ENCODE results near the gene GARIN1A.
"Not testable (repeated sequence)": the region's sequence is repeated elsewhere in the genome, so short reads cannot be mapped to it uniquely, and the experiment has no call there.

Gene GARIN1A

GRCh38 chr7:128660596-128660995 is 11.5 kb upstream of the GARIN1A start:
- H3K27ac ChIP-seq (ENCODE audit: low read depth, low read length) = no peak overlapping the region
- no peak overlapping the region for H3K4me3 ChIP-seq (ENCODE audit: low read depth, low read length)
- peaks cover 8% of the 10 kb centered on the region for H3K4me1 ChIP-seq (ENCODE audit: control insufficient read depth, insufficient read depth, low read length, unreplicated experiment)
- H3K27me3 ChIP-seq (ENCODE audit: insufficient read depth, low read length) = no peaks in the 10 kb centered on the region
- no peaks in the 10 kb centered on the region for H3K79me2 ChIP-seq (ENCODE audit: control insufficient read depth, insufficient read depth, low read length, unreplicated experiment)
- peaks cover 17% of the 10 kb centered on the region for H3K36me3 ChIP-seq (ENCODE audit: insufficient read depth, low read length)
- no peak overlapping the region for H2AFZ ChIP-seq (ENCODE audit: low read length, unreplicated experiment)

DNA sequence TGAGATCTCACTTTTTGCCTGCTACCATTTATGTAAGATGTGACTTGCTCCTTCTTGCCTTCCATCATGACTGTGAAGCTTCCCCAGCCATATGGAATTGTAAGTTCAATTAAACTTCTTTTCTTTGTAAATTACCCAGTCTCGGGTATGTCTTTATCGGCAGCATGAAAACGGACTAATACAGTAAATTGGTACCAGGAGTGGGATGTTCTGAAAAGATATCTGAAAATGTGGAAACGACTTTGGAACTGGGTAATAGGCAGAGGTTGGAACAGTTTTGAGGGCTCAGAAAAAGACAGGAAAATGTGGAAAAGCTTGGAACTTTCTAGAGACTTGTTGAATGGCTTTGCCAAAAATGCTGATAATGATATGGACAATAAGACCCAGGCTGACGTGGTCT is 10.6 kb upstream of the GARIN1A start:
- Histone ChIP-seq H3K4me3 (ENCODE audit: low read depth, low read length) (no peak overlapping the region), H3K4me1 (ENCODE audit: control insufficient read depth, insufficient read depth, low read length, unreplicated experiment) (peaks cover 8% of the 10 kb centered on the region), H3K79me2 (ENCODE audit: control insufficient read depth, insufficient read depth, low read length, unreplicated experiment) (no peaks in the 10 kb centered on the region), H3K27ac (ENCODE audit: low read depth, low read length) (no peak overlapping the region), H3K27me3 (ENCODE audit: insufficient read depth, low read length) (no peaks in the 10 kb centered on the region), H2AFZ (ENCODE audit: low read length, unreplicated experiment) (no peak overlapping the region), H3K36me3 (ENCODE audit: insufficient read depth, low read length) (peaks cover 17% of the 10 kb centered on the region)

DNA sequence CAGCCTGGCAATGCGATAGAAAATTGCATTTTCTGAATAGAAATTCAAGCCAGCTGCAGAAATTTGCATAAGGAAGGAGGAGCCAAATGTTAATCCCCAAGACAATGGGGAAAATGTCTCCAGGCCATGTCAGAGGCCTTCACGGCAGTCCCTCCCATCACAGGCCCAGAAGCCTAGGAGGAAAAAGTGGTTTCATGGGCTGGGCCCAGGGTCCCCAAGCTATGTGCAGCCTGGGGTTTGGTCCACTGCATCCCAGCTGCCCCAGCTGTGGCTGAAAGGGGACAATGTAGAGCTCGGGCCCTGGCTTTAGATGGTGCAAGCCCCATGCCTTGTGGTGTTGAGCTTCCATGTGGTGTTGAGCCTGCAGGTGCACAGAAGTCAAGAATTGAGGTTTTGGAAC is 10.0 kb upstream of the GARIN1A start:
- no peak overlapping the region for H2AFZ ChIP-seq (ENCODE audit: low read length, unreplicated experiment)
- no peaks in the 10 kb centered on the region for H3K27me3 ChIP-seq (ENCODE audit: insufficient read depth, low read length)
- no peaks in the 10 kb centered on the region for H3K79me2 ChIP-seq (ENCODE audit: control insufficient read depth, insufficient read depth, low read length, unreplicated experiment)
- H3K27ac ChIP-seq (ENCODE audit: low read depth, low read length) = no peak overlapping the region
- no peak overlapping the region for H3K4me3 ChIP-seq (ENCODE audit: low read depth, low read length)
- peaks cover 8% of the 10 kb centered on the region for H3K4me1 ChIP-seq (ENCODE audit: control insufficient read depth, insufficient read depth, low read length, unreplicated experiment)
- H3K36me3 ChIP-seq (ENCODE audit: insufficient read depth, low read length) = peaks cover 17% of the 10 kb centered on the region

DNA sequence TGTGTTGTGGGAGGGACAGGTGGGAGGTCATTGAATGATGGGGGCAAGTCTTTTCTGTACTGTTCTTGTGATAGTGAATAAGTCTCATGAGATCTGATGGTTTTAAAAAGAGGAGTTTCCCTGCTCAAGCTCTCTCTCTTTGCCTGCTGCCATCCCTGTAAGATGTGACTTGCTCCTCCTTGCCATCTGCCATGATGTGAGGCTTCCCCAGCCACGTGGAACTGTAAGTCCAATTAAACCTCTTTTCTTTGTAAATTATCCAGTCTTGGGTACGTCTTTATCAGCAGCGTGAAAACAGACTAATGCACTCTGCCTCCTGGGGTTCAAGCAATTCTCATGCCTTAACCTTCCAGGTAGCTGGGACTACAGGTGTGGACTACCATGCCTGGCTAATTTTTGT is 8.9 kb upstream of the GARIN1A start:
- not testable (repeated sequence) for H3K79me2 ChIP-seq (ENCODE audit: control insufficient read depth, insufficient read depth, low read length, unreplicated experiment); H2AFZ ChIP-seq (ENCODE audit: low read length, unreplicated experiment); H3K27me3 ChIP-seq (ENCODE audit: insufficient read depth, low read length); H3K4me1 ChIP-seq (ENCODE audit: control insufficient read depth, insufficient read depth, low read length, unreplicated experiment); H3K27ac ChIP-seq (ENCODE audit: low read depth, low read length); H3K4me3 ChIP-seq (ENCODE audit: low read depth, low read length)
- H3K36me3 ChIP-seq (ENCODE audit: insufficient read depth, low read length) = peaks cover 17% of the 10 kb centered on the region

GRCh38 chr7:128665057-128665456 is 7.0 kb upstream of the GARIN1A start:
- no peak overlapping the region for H2AFZ ChIP-seq (ENCODE audit: low read length, unreplicated experiment)
- peaks cover 8% of the 10 kb centered on the region for H3K4me1 ChIP-seq (ENCODE audit: control insufficient read depth, insufficient read depth, low read length, unreplicated experiment)
- H3K4me3 ChIP-seq (ENCODE audit: low read depth, low read length) = no peak overlapping the region
- no peak overlapping the region for H3K27ac ChIP-seq (ENCODE audit: low read depth, low read length)
- H3K27me3 ChIP-seq (ENCODE audit: insufficient read depth, low read length) = no peaks in the 10 kb centered on the region
- H3K36me3 ChIP-seq (ENCODE audit: insufficient read depth, low read length) = peaks cover 15% of the 10 kb centered on the region
- H3K79me2 ChIP-seq (ENCODE audit: control insufficient read depth, insufficient read depth, low read length, unreplicated experiment) = no peaks in the 10 kb centered on the region

- Histone ChIP-seq H3K4me1 (ENCODE audit: control insufficient read depth, insufficient read depth, low read length, unreplicated experiment) (peaks cover 8% of the 10 kb centered on the region), H3K4me3 (ENCODE audit: low read depth, low read length) (no peak overlapping the region), H3K79me2 (ENCODE audit: control insufficient read depth, insufficient read depth, low read length, unreplicated experiment) (no peaks in the 10 kb centered on the region), H3K36me3 (ENCODE audit: insufficient read depth, low read length) (peaks cover 10% of the 10 kb centered on the region), H3K27ac (ENCODE audit: low read depth, low read length) (no peak overlapping the region), H3K27me3 (ENCODE audit: insufficient read depth, low read length) (no peaks in the 10 kb centered on the region), H2AFZ (ENCODE audit: low read length, unreplicated experiment) (no peak overlapping the region)
Measured at GRCh38 chr7:128666200-128666599, 5.9 kb upstream of the GARIN1A start.

DNA sequence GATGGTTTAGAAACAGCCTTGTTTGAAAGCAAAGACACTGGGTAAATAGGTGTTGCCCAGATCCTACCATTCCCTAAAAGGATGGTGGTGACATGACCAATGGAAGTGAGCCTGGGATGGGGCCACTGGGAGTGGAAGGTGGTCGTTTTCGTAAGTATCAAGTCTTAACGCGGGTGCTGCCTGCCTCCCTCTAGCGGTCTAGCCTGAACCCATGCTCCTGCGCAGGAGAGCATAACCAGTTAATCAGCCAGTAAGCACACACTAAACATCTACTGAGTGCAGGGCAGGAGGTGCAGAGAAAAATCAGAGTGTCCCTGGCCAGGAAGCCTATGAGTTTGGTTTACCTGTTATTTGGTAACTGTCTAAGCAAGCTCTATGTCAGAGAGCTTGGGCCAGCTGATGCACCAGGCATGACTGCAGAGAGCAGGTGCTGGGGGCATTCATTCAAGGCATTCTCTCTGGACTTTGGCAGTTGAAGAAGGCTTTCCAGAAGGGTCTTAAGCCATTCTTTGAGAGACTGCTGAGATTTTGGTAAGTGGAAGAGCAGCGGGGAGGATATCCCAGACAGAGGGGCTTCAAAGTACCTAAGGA is 930 bp downstream of the GARIN1A start:
- Histone ChIP-seq H3K36me3 (ENCODE audit: insufficient read depth, low read length) (peaks cover 5% of the 10 kb centered on the region; the same call in 1 of the 2 replicates), H2AFZ (ENCODE audit: low read length, unreplicated experiment) (no peak overlapping the region), H3K27ac (ENCODE audit: low read depth, low read length) (no peak overlapping the region)

DNA sequence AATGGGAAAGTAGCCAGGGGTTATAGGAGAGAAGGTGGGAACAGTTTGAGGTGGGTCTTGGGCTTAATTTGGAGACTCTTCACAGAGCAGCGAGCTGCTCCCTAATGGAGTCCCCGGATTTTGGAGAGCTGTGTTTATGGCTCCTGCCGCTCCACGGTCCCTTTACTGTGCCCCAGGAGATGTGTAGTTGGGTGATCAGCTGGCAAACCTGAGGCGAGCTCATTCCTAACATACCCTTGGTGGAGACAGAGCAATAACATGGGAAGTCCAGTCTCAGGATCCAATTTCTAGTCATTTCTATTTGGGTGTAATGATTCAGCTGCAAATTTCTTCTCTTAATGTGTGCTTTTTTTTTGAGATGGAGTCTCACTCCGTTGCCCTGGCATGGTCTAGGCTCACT is 1.5 kb downstream of the GARIN1A start:
- Histone ChIP-seq H3K79me2 (ENCODE audit: control insufficient read depth, insufficient read depth, low read length, unreplicated experiment) (no peaks in the 10 kb centered on the region), H3K4me3 (ENCODE audit: low read depth, low read length) (no peak overlapping the region), H3K36me3 (ENCODE audit: insufficient read depth, low read length) (peaks cover 5% of the 10 kb centered on the region; the same call in 1 of the 2 replicates), H3K4me1 (ENCODE audit: control insufficient read depth, insufficient read depth, low read length, unreplicated experiment) (no peaks in the 10 kb centered on the region), H3K27me3 (ENCODE audit: insufficient read depth, low read length) (no peaks in the 10 kb centered on the region), H2AFZ (ENCODE audit: low read length, unreplicated experiment) (no peak overlapping the region), H3K27ac (ENCODE audit: low read depth, low read length) (no peak overlapping the region)

More for the DNA sequence above, 930 bp downstream of the GARIN1A start:
- Histone ChIP-seq H3K79me2 (ENCODE audit: control insufficient read depth, insufficient read depth, low read length, unreplicated experiment) (no peaks in the 10 kb centered on the region), H3K4me1 (ENCODE audit: control insufficient read depth, insufficient read depth, low read length, unreplicated experiment) (no peaks in the 10 kb centered on the region), H3K4me3 (ENCODE audit: low read depth, low read length) (no peak overlapping the region), H3K27me3 (ENCODE audit: insufficient read depth, low read length) (no peaks in the 10 kb centered on the region)

- Histone ChIP-seq H2AFZ (ENCODE audit: low read length, unreplicated experiment) (no peak overlapping the region), H3K4me1 (ENCODE audit: control insufficient read depth, insufficient read depth, low read length, unreplicated experiment) (no peaks in the 10 kb centered on the region), H3K79me2 (ENCODE audit: control insufficient read depth, insufficient read depth, low read length, unreplicated experiment) (no peaks in the 10 kb centered on the region), H3K27ac (ENCODE audit: low read depth, low read length) (no peak overlapping the region), H3K36me3 (ENCODE audit: insufficient read depth, low read length) (0 out of 2 replicates have a peak, but pooled peaks cover 3% of the 10 kb centered on the region), H3K27me3 (ENCODE audit: insufficient read depth, low read length) (no peaks in the 10 kb centered on the region), H3K4me3 (ENCODE audit: low read depth, low read length) (no peak overlapping the region)
Measured at GRCh38 chr7:128676665-128677064, 4.6 kb downstream of the GARIN1A start.

GRCh38 chr7:128679920-128680319 is 7.8 kb downstream of the GARIN1A start:
- H3K79me2 ChIP-seq (ENCODE audit: control insufficient read depth, insufficient read depth, low read length, unreplicated experiment) = no peaks in the 10 kb centered on the region
- no peak overlapping the region for H2AFZ ChIP-seq (ENCODE audit: low read length, unreplicated experiment)
- no peaks in the 10 kb centered on the region for H3K4me1 ChIP-seq (ENCODE audit: control insufficient read depth, insufficient read depth, low read length, unreplicated experiment)
- H3K4me3 ChIP-seq (ENCODE audit: low read depth, low read length) = no peak overlapping the region
- no peaks in the 10 kb centered on the region for H3K27me3 ChIP-seq (ENCODE audit: insufficient read depth, low read length)
- H3K27ac ChIP-seq (ENCODE audit: low read depth, low read length) = no peak overlapping the region
- H3K36me3 ChIP-seq (ENCODE audit: insufficient read depth, low read length) = 0 out of 2 replicates have a peak, but pooled peaks cover 6% of the 10 kb centered on the region

- no peak overlapping the region for H2AFZ ChIP-seq (ENCODE audit: low read length, unreplicated experiment)
Measured at GRCh38 chr7:128681794-128682537, 9.9 kb downstream of the GARIN1A start.

More at GRCh38 chr7:128681794-128682537, 9.9 kb downstream of the GARIN1A start:
- Histone ChIP-seq H3K79me2 (ENCODE audit: control insufficient read depth, insufficient read depth, low read length, unreplicated experiment) (no peaks in the 10 kb centered on the region), H3K27ac (ENCODE audit: low read depth, low read length) (no peak overlapping the region), H3K4me1 (ENCODE audit: control insufficient read depth, insufficient read depth, low read length, unreplicated experiment) (no peaks in the 10 kb centered on the region), H3K36me3 (ENCODE audit: insufficient read depth, low read length) (0 out of 2 replicates have a peak, but pooled peaks cover 8% of the 10 kb centered on the region), H3K27me3 (ENCODE audit: insufficient read depth, low read length) (no peaks in the 10 kb centered on the region), H3K4me3 (ENCODE audit: low read depth, low read length) (no peak overlapping the region)

Measured in ACC112 (cell line).